GM19468 (cell line): ENCODE results near the gene FRMPD4.

Experiments
- ATAC-seq: cut with Tn5 transposase; IDR thresholded peaks from one replicate; pipeline ENCODE4 v1.9.1; 2021; ENCODE audit warnings: mild to moderate bottlenecking, moderate library complexity, moderate number of reproducible peaks; ENCODE audit not compliant: unreplicated experiment; ENCODE audit errors: extremely low read depth

Gene FRMPD4

DNA sequence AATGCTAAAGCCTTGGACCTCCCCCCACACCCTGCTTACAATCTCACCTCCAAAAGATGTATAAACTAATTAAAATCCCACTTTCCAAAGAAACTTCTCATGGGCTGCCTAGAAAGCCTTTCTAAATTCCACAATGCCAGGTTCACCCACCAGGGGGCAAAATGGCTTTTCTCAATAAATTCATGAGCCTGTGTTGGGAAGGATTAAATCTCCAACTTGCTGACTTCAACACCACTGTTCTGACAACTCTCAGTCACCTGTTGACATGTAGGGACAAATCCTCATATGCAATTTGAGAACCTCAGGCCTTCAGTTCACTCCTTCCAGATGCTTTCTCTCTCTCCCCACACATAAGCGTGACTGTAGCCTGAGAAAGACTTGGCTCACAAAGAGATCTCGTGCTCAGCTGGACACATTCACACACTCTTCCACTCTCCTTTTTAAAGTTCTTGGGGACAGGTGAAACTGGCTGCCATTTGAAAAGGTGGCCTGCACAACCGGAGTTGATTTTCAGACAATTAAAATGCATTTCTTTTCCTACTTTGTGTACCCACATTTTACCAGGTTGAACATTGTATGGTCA is 564.3 kb downstream of the FRMPD4 start:
- ATAC-seq = no peak

DNA sequence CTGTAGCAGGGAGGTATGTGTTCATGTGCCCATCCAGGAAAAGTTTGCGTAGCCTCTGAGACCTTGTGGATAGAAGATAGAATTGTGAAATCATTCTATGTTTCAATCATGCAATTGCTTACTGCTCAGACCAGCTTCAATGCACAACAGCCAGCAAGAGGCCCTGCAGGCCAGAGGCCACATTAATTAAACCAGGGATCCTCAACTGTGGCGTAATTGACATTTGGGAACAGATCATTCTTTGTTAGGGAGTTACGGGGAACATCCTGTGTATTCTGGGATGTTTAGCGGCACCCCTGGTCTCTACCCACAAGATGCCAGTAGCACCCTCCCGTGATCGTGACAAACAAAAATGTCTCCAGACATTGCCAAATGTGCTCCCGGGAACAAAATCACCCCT is 566.4 kb downstream of the FRMPD4 start:
- ATAC-seq = no peak

GRCh38 chrX:12709047-12709446 is 570.8 kb downstream of the FRMPD4 start:
- no peak for ATAC-seq

DNA sequence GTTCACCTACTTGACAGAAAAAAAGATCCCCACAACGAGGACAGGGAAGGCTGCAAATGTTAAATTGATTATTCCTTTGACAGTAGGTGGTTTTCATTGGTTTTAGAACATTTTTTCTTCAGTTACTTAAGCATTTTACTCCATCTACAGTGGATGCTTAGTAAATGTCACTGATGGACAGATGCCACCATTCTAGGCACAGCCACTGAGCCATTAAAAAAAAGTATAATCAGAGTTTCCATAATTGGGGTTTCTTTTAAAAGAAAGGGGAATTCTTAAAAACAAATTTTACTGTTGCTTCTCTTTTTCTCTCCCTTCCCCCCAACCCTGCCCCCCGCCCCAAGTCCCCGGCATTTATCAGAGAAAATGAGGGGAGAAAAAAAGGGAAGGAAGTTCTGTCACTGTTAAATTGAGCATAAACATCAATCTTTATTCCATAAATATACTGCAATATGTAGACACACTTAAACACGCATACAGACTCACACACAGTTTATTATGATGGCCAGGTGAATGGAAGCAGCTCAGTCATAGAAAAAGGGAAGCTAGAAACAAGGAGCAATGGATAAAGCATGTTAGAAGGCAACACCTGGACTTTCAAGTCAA is 573.3 kb downstream of the FRMPD4 start:
- ATAC-seq = no peak

DNA sequence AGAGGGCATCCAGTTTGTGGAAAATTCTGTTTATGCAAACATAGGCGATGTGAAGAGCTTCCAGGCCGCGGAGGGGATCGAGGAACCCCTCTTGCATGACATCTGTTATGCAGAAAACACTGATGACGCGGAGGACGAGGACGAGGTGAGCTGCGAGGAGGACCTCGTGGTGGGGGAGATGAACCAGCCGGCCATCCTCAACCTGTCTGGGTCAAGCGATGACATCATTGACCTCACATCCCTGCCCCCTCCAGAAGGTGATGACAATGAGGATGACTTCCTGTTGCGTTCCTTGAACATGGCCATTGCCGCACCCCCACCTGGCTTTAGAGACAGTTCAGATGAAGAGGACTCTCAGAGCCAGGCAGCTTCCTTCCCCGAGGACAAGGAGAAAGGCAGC is 578.3 kb downstream of the FRMPD4 start:
- ATAC-seq = no peak

GRCh38 chrX:12719837-12720236 is 581.6 kb downstream of the FRMPD4 start:
- no peak for ATAC-seq

DNA sequence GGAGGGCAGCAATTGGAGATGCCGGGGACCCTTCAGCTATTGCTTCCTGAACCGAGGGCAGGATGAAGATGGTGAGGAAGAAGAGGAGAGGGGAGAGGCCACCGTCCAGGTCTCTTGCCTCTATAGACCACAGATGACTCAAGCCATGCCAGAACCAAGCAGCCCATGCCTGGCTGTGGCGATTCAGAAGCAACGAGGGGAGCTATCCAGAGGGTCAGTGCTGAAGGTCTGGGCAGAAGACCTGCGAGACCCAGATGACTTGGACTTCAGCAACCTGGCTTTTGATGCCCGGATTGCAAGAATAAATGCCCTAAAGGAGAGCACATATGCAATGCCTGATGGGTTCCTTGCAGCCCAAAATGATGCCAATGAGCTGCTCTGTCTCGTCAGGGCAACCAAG is 582.8 kb downstream of the FRMPD4 start:
- ATAC-seq = no peak

GRCh38 chrX:12722314-12722713 is 584.0 kb downstream of the FRMPD4 start:
- no peak for ATAC-seq

DNA sequence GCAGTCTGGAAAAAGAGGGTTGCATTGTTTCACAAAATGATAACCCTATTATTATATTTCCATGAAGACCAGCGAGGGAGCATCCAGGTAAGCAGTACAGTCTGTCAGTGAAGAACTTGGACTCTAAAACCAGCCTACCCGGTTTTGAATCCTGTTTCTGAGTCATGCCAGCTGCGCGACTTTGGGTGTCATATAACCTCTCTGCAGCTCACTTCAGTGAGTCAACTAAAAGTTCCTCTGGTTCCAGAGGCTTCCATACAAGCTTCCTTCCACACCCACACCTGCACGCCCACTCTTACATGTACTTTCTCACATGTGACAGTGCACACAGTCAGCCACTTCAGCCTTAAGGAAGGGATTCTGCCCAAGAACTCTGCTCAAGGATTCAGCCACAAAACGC is 603.1 kb downstream of the FRMPD4 start:
- ATAC-seq = no peak

- no peak for ATAC-seq
These were observed 609.2 kb downstream of the FRMPD4 start for GRCh38 chrX:12747433-12747832.

DNA sequence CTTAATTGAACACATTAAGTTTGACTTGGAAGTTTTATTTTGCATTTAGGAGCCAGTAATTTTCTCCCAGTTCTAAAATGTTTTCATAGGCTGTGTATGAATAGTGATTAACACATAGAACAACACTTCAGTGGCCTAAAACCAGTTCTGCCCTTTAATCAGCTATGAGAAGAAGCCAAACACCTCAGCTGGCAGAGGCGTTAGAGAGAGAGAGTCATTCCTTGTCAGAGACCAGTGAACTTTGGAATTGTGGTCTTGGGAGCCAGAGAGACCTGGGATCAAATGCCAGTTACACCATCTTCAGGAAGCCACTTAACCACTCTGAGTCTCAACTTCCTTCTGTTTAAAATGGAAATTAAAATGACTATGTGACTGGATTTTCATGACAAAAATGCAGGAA is 613.6 kb downstream of the FRMPD4 start:
- ATAC-seq = no peak

DNA sequence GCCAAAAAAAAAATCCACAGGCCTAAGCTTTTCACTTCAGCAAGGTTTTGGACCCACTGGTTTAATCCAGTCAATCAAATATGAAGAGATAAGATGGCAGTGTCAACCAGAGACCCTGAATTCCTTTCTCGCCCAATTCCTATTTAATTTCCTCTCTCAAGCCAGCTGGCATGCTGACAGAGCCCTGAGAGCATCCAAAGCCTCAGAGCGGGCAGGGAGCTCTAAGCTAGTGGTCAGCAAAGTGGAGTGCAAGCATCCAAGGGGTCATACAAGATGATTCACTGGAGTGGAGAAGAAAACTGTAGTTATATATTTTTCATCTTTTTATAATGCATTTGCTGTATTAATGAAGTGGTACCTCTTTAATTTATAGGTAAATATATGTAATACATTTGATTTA is 615.1 kb downstream of the FRMPD4 start:
- no peak for ATAC-seq

DNA sequence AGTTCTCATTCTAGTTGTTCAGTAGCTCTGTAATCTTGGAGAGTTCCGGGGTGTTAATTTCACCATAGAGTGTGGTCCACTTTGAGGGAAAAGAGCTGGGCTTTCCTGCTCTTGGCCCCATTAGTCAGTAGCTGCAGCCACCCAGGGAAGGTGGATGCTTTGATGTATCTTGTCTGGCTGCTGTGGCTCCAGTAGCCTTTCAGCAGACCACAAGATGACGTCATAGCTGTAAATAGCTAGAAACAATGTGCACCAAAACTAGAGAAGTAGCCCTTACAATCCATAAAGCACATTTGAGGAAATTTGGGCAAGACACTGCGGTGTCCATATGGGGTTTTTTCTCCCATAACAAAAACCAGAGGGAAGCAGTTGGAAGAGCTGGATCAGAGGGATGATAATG is 620.0 kb downstream of the FRMPD4 start:
- ATAC-seq = no peak

DNA sequence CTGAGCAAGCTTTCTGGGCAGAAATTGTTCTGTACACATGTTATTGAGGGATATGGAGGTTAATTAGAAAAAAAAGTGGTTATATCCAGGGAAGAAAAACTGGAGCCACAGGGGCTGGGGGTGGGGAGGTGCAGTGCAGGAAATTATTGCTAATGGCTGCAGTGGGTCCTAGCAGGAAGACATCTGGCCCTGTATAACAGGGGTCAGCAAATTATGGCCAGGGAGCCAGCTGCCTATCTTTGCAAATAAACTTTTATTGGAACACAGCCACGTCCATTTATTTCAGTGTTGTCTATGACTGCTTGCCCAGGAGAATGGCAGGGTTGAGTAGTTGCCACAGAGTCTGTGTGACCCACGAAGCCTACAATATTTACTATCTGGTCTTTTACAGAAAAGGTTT is 629.6 kb downstream of the FRMPD4 start:
- no peak for ATAC-seq

GRCh38 chrX:12768491-12768890 is 630.2 kb downstream of the FRMPD4 start:
- no peak for ATAC-seq

DNA sequence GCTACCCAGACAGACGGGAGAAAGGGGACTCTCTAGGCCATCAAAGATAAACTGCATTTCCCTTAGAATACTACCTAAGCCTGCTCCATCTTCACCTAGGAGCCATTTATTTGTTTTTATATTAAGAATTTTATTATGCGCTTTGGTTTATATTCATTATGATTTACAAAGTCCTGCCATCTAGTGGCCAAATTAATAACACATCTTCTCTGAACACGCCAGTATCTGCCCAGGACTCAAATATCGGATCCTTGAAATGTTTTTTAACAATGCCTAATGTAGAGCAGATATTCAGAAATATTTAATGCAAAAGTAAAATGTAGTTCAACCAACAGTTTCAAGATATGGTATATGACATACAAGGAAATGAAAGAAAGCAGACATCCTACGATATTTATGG is 632.2 kb downstream of the FRMPD4 start:
- no peak for ATAC-seq

- ATAC-seq = peak; percentile 87
These were observed 633.3 kb downstream of the FRMPD4 start for GRCh38 chrX:12771445-12772069.
